ENCODE results near the gene PDE11A. TPM values are rescaled to one million over a fixed set of nuclear protein-coding genes. Genes with fewer than 3 reads are reported as not detected.

Gene PDE11A
- total and polyA plus RNA-seq, 2 of the 13 experiments (the other 11 are each of a cell fraction or from before 2014, with no cell fraction given): 1.2 to 1.7 TPM

GRCh38 chr2:178068823-178069454 is 3.6 kb downstream of the PDE11A start:
- BruUV-seq (replicated peaks): no TSS peak
- CTCF ChIA-PET (ENCODE audit: low intra/inter-chr PET ratio, low total read pairs): no interaction called here
- intact Hi-C loops (cut with micrococcal nuclease; ENCODE audit: unreplicated experiment): no loop called here

GRCh38 chr2:178066890-178067669 is 5.5 kb downstream of the PDE11A start:
- BruUV-seq (replicated peaks): no TSS peak
- DNase-seq (ENCODE audit: low spot score): no peak

More at GRCh38 chr2:178068823-178069454, 3.6 kb downstream of the PDE11A start:
- peaks cover 0 to 6% of the 10 kb centered on the region in 2 experiments; a peak in 1 of 5 replicates for H3K27me3 ChIP-seq (ENCODE audit: control insufficient read depth in 1 of 2, insufficient read depth in 2 of 2, low read length in 2 of 2)
- no peak overlapping the region for H3K27ac ChIP-seq (ENCODE audit: extremely low read length, insufficient read depth, low read length)
- POLR2A ChIA-PET: no interaction called here
- H3K4me2 ChIP-seq (ENCODE audit: low read depth, low read length): peak overlapping the region; percentile 30
- WGBS (ENCODE audit: low lambda C conversion rate): 80% methylated on average over 1 of the region's 1 CpG
- in situ Hi-C loops (cut with HindIII; ENCODE audit: extremely low pct_ligation_motif_present, low pct_unique_long_range_greater_than_20kb): no loop called here
- TF ChIP-seq MAFF (IDR thresholded peaks at IDR 0.05; ENCODE audit: low read depth, low read length): 0 out of 2 replicates have a peak, but pooled peaks have one; percentile 1
- no peak for TF ChIP-seq SNAPC5 (CRISPR knock-in tag; IDR thresholded peaks at IDR 0.05; ENCODE audit: borderline replicate concordance)
- TF ChIP-seq MAFK (conservative IDR thresholded peaks at IDR 0.05 in 1 of 2, IDR thresholded peaks at IDR 0.05 in 1 of 2; ENCODE audit: low read length in 2 of 2): peak; percentile 22 to 49; a peak in 2 of 4 replicates
- no peaks in the 10 kb centered on the region for H3K79me2 ChIP-seq (ENCODE audit: insufficient read depth, low read length)
- H3K36me3 ChIP-seq (replicated peaks in 1 of 2; ENCODE audit: control insufficient read depth in 1 of 2, insufficient read depth in 2 of 2, low read length in 2 of 2): no peaks in the 10 kb centered on the region
- no peak for DNase-seq (ENCODE audit: low spot score)
- H2AFZ ChIP-seq (ENCODE audit: low read length): no peak overlapping the region
- no peak overlapping the region for H3K9ac ChIP-seq (ENCODE audit: insufficient read depth, low read depth, low read length)
- no peak for FAIRE-seq
- peaks cover 55% of the 10 kb centered on the region for H3K4me1 ChIP-seq (ENCODE audit: insufficient read depth, low read length)
- ATAC-seq: no peak
- no peaks in the 10 kb centered on the region for H4K20me1 ChIP-seq (ENCODE audit: insufficient read depth, low read length)
- H3K4me3 ChIP-seq (replicated peaks in 1 of 3; ENCODE audit: insufficient read depth in 1 of 3, low read depth in 2 of 3, low read length in 3 of 3): no peak overlapping the region
- H3K9me3 ChIP-seq (ENCODE audit: low read length): no peaks in the 10 kb centered on the region

More at GRCh38 chr2:178066890-178067669, 5.5 kb downstream of the PDE11A start:
- H2AFZ ChIP-seq (ENCODE audit: low read length): no peak overlapping the region
- intact Hi-C loops (cut with micrococcal nuclease; ENCODE audit: unreplicated experiment): no loop called here
- no peaks in the 10 kb centered on the region for H3K36me3 ChIP-seq (replicated peaks in 1 of 2; ENCODE audit: control insufficient read depth in 1 of 2, insufficient read depth in 2 of 2, low read length in 2 of 2)
- FAIRE-seq (no peak), ATAC-seq (no peak)
- in situ Hi-C loops (cut with HindIII; ENCODE audit: extremely low pct_ligation_motif_present, low pct_unique_long_range_greater_than_20kb): no loop called here
- TF ChIP-seq MAFK (conservative IDR thresholded peaks at IDR 0.05 in 1 of 2, IDR thresholded peaks at IDR 0.05 in 1 of 2; ENCODE audit: low read length in 2 of 2) (peak; percentile 28 to 38; a peak in 3 of 4 replicates), KLF11 (CRISPR knock-in tag; IDR thresholded peaks at IDR 0.05) (no peak), MAFF (IDR thresholded peaks at IDR 0.05; ENCODE audit: low read depth, low read length) (0 out of 2 replicates have a peak, but pooled peaks have one; percentile 20)
- no peak overlapping the region for H3K9ac ChIP-seq (ENCODE audit: insufficient read depth, low read depth, low read length)
- 0 out of 2 replicates have a peak overlapping the region, but pooled peaks have one; percentile 12 for H3K4me2 ChIP-seq (ENCODE audit: low read depth, low read length)
- peaks cover 42% of the 10 kb centered on the region for H3K4me1 ChIP-seq (ENCODE audit: insufficient read depth, low read length)
- ChIA-PET CTCF (ENCODE audit: low intra/inter-chr PET ratio, low total read pairs) (no interaction called here), POLR2A (no interaction called here)
- no peak overlapping the region for H3K4me3 ChIP-seq (replicated peaks in 1 of 3; ENCODE audit: insufficient read depth in 1 of 3, low read depth in 2 of 3, low read length in 3 of 3)
- 86% methylated on average over 1 of the region's 1 CpG for WGBS (ENCODE audit: low lambda C conversion rate)
- no peaks in the 10 kb centered on the region for H3K9me3 ChIP-seq (ENCODE audit: low read length)
- peaks cover 0 to 6% of the 10 kb centered on the region in 2 experiments; a peak in 1 of 5 replicates for H3K27me3 ChIP-seq (ENCODE audit: control insufficient read depth in 1 of 2, insufficient read depth in 2 of 2, low read length in 2 of 2)
- H3K79me2 ChIP-seq (ENCODE audit: insufficient read depth, low read length): no peaks in the 10 kb centered on the region
- no peak overlapping the region for H3K27ac ChIP-seq (ENCODE audit: extremely low read length, insufficient read depth, low read length)
- no peaks in the 10 kb centered on the region for H4K20me1 ChIP-seq (ENCODE audit: insufficient read depth, low read length)
